ENCODE data around the gene XYLT1.

XYLT1 gene

GRCh38 chr16:17299790-17300189 is 171.0 kb downstream of the XYLT1 start:
- no peak overlapping the region for H3K4me3 ChIP-seq (ENCODE audit: low read depth, low read length)
- no peak for TF ChIP-seq CTCF (IDR thresholded peaks at IDR 0.05; ENCODE audit: borderline replicate concordance, insufficient read depth, low read depth, low read length)

GRCh38 chr16:17298238-17298637 is 172.5 kb downstream of the XYLT1 start:
- H3K4me3 ChIP-seq (ENCODE audit: low read depth, low read length): no peak overlapping the region
- no peak for TF ChIP-seq CTCF (IDR thresholded peaks at IDR 0.05; ENCODE audit: borderline replicate concordance, insufficient read depth, low read depth, low read length)

- no peak for TF ChIP-seq CTCF (IDR thresholded peaks at IDR 0.05; ENCODE audit: borderline replicate concordance, insufficient read depth, low read depth, low read length)
- no peak overlapping the region for H3K4me3 ChIP-seq (ENCODE audit: low read depth, low read length)
Measured at GRCh38 chr16:17296431-17296830, 174.3 kb downstream of the XYLT1 start.

- no peak overlapping the region for H3K4me3 ChIP-seq (ENCODE audit: low read depth, low read length)
- TF ChIP-seq CTCF (IDR thresholded peaks at IDR 0.05; ENCODE audit: borderline replicate concordance, insufficient read depth, low read depth, low read length): no peak
Measured at GRCh38 chr16:17295948-17296347, 174.8 kb downstream of the XYLT1 start.

GRCh38 chr16:17294856-17295255 is 175.9 kb downstream of the XYLT1 start:
- no peak for TF ChIP-seq CTCF (IDR thresholded peaks at IDR 0.05; ENCODE audit: borderline replicate concordance, insufficient read depth, low read depth, low read length)
- H3K4me3 ChIP-seq (ENCODE audit: low read depth, low read length): no peak overlapping the region

GRCh38 chr16:17293813-17294558 is 176.8 kb downstream of the XYLT1 start:
- H3K4me3 ChIP-seq (ENCODE audit: low read depth, low read length): no peak overlapping the region
- TF ChIP-seq CTCF (IDR thresholded peaks at IDR 0.05; ENCODE audit: borderline replicate concordance, insufficient read depth, low read depth, low read length): no peak

- TF ChIP-seq CTCF (IDR thresholded peaks at IDR 0.05; ENCODE audit: borderline replicate concordance, insufficient read depth, low read depth, low read length): no peak
- H3K4me3 ChIP-seq (ENCODE audit: low read depth, low read length): no peak overlapping the region
Measured at GRCh38 chr16:17291289-17291688, 179.5 kb downstream of the XYLT1 start.

Measured in GM12875 (cell line).